HG03025 (cell line): ENCODE measurements around the gene ARHGAP45.

Experiments used
- ATAC-seq: cut with Tn5 transposase; IDR thresholded peaks from one replicate; pipeline ENCODE4 v1.9.1; 2021; ENCODE audit warnings: mild to moderate bottlenecking, moderate library complexity; ENCODE audit not compliant: unreplicated experiment, low FRiP score

Gene ARHGAP45

GRCh38 chr19:1037621-1038064, 29.3 kb upstream of the ARHGAP45 start:
- no peak for ATAC-seq

- ATAC-seq: no peak
These were observed 27.9 kb upstream of the ARHGAP45 start for GRCh38 chr19:1038978-1039645.

DNA sequence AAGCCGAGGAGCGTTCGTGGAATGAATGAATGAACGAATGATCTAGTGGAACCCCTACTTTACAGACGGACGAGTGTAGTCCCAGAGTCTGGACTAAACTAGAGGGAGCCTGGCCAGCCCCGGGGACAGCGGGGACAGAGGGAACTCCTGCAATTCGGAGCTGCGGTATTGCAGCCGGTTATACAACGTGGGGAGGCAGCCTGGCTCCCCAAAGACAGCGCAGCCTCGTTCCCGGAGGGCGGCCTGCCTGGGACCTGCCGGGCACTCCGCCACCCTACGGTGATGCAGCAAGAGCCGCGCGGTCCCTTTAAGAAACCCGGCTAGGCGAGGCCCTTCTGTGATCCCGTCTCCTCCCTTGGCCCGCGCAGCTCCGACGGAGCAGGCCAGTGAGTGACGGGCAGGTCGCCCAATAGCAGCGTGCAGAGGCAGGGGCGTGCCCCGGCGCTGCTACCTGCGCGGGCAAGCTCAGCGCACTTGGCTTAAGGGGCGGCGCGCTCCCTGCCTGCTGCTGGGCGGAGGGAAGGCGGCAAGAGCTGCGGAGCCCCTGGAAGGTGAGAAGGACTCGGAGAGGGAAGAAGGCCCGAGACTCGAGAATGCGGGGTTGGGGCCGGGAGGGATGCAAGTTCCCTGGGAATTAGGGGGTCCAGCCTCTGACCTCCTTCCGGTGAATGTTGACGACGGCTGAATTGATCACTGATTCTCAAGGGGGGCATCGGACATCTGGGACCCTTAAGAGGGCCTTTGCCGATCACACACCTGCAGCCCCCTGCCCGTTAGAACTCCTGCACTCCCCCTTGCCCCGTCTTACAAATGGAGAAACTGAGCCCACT, 27.1 kb upstream of the ARHGAP45 start, which contains the start of gene ABCA7:
Gene ABCA7 (plus strand): TSS at position 462 of the 830 bp plus-strand sequence. CDS start 1,255 bp downstream, outside the sequence.
- ATAC-seq: peak; percentile 61

DNA sequence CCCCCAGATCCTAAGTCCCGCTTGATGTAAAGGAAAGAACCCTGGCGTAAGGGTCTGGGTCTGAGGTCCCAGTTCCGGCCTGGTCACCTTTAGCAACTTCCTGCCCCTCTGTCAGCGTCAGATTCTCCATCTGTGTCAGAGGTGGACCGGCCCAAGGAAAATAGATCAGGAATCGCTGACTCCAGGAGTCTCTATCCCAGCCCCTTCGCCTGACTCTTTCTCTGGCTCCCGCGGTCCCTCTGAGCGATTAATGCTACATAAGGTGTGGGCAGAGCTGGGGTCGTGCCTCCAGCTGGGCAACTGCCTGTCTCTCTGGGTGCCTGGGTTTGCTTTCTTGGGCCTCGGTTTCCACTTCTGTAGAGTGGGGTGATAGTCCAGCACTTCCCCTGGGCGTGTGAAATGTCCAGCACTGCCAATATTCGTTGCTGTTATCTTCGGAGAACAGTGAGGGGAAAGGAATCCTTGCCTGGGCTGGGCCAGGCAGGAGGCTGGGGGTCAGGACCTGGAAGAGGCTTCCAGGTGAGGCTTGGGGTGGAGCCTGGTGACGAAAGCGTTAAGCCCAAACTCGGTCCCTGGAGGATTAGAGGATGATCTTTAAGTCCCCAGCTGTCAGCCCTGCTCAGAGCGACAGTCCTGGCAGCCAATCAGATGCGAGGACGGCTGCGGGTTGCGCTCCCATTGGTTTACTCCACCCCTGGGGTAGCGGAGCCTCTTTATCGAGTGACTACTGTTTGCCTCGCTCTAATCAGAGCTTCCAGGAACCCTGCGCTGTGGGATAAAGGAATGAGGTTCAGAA, 26.3 kb upstream of the ARHGAP45 start:
- ATAC-seq: peak; percentile 33

GRCh38 chr19:1041272-1041834, 25.6 kb upstream of the ARHGAP45 start:
- ATAC-seq: no peak

- ATAC-seq: no peak
These were observed 24.9 kb upstream of the ARHGAP45 start for GRCh38 chr19:1041835-1042685.

GRCh38 chr19:1042689-1043511, 24.1 kb upstream of the ARHGAP45 start:
- no peak for ATAC-seq

GRCh38 chr19:1045247-1045603, 21.7 kb upstream of the ARHGAP45 start:
- no peak for ATAC-seq

- ATAC-seq: no peak
These were observed 20.8 kb upstream of the ARHGAP45 start for GRCh38 chr19:1046117-1046626.

GRCh38 chr19:1046836-1047695, 19.9 kb upstream of the ARHGAP45 start:
- no peak for ATAC-seq

GRCh38 chr19:1047696-1048147, 19.2 kb upstream of the ARHGAP45 start:
- ATAC-seq: no peak

DNA sequence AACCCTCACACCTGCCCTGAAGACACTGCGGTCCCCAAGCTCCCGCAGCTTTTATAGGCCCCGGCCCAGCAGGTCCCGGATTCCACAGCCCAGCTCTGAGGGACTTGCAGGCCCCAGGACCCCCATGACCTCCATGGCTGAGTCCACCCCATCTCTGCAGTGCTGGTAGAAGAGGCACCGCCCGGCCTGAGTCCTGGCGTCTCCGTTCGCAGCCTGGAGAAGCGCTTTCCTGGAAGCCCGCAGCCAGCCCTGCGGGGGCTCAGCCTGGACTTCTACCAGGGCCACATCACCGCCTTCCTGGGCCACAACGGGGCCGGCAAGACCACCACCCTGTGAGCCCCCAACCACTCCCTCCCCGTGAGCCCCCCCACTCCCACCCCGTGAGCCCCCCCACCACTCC, 17.9 kb upstream of the ARHGAP45 start:
- ATAC-seq: no peak

- no peak for ATAC-seq
These were observed 17.2 kb upstream of the ARHGAP45 start for GRCh38 chr19:1049800-1050199.

DNA sequence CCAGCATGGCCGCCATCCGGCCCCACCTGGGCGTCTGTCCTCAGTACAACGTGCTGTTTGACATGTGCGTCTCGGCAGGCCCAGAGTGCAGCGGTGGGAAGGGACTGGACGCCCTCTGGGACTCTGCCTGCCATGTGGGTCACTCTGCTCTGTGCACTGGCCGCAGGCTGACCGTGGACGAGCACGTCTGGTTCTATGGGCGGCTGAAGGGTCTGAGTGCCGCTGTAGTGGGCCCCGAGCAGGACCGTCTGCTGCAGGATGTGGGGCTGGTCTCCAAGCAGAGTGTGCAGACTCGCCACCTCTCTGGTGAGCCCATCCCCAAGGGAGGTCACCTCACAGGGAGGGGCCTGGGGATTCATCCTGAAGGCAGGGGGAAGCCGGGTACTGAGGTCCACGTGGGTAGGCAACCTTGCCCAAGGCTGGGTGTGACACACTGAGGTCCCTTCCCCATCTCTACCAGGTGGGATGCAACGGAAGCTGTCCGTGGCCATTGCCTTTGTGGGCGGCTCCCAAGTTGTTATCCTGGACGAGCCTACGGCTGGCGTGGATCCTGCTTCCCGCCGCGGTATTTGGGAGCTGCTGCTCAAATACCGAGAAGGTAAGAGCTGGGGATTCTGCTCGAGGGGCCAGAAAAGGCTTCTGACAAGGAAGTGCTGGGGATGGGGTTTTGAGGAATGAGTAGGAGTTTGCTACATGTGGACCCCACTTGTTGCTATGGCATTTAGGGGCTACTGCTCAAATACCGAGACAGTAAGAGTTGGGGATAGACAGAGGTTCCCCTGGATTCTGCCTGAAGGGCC, 15.8 kb upstream of the ARHGAP45 start:
- no peak for ATAC-seq

- no peak for ATAC-seq
These were observed 15.2 kb upstream of the ARHGAP45 start for GRCh38 chr19:1051791-1052190.

GRCh38 chr19:1052349-1052975, 14.5 kb upstream of the ARHGAP45 start:
- ATAC-seq: no peak
